ENCODE results near the gene SYTL4. TPM values are rescaled to one million over a fixed set of nuclear protein-coding genes. Genes with fewer than 3 reads are reported as not detected.
"Not testable (repeated sequence)": the region's sequence is repeated elsewhere in the genome, so short reads cannot be mapped to it uniquely, and the experiment has no call there.

SYTL4 gene
- polyA plus RNA-seq, 2 donors, result 6.2 to 6.7 TPM

DNA sequence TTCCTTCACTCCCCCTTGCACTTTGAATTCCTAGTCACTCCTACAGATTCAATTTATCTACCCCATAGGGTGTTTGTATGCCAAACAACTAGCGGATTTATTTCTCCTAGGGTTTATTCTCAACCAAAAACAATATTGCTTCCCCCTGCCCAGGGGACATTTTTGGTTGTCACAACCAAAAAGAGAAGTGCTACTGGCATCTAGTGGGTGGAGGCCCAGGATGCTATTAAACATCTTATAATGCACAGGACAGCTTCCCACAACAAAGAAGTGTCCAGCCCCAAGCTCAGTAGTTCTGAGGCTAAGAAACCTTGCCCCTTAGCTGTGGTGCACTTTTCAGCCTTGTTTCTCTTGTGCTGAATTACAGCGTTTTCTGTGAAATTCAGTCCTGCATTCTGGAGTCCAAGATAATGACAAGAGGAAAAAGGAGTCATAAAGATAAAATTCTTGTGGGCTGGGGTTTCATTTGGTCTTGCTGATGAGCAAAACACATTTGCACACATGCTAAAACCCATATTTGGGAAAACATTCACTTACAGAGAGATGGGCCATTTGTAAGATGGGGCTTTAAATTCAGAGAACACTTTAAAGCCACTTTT is 11.2 kb upstream of the SYTL4 start:
- Histone ChIP-seq H3K4me3 (ENCODE audit: low read depth in 1 of 2, low read length in 2 of 2) (no peak overlapping the region), H3K27me3 (ENCODE audit: control insufficient read depth in 1 of 2, insufficient read depth in 2 of 2, low read length in 2 of 2) (peaks cover 0 to 5% of the 10 kb centered on the region in 2 donors), H3K27ac (ENCODE audit: low read depth in 2 of 2, low read length in 1 of 2) (no peak overlapping the region), H3K9me3 (ENCODE audit: control insufficient read depth in 2 of 2, insufficient read depth in 1 of 2, low read depth in 1 of 2, low read length in 1 of 2) (no peaks in the 10 kb centered on the region), H3K36me3 (ENCODE audit: control insufficient read depth in 2 of 2, insufficient read depth in 2 of 2, low read length in 1 of 2) (no peaks in the 10 kb centered on the region), H3K4me1 (ENCODE audit: control insufficient read depth in 2 of 2, insufficient read depth in 2 of 2, low read length in 1 of 2) (no peaks in the 10 kb centered on the region)
- 64 to 79% methylated on average over 2 of the region's 2 CpGs for WGBS, 2 donors

DNA sequence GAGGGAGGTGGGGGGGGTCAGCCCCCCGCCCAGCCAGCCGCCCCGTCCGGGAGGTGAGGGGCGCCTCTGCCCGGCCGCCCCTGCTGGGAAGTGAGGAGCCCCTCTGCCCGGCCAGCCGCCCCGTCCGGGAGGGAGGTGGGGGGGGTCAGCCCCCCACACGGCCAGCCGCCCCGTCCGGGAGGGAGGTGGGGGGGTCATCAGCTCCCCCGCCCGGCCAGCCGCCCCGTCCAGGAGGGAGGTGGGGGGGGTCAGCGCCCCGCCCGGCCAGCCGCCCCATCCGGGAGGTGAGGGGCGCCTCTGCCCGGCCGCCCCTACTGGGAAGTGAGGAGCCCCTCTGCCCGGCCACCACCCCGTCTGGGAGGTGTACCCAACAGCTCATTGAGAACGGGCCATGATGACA is 7.9 kb downstream of the SYTL4 start:
- not testable (repeated sequence) for H3K27me3 ChIP-seq (ENCODE audit: control insufficient read depth in 1 of 2, insufficient read depth in 2 of 2, low read length in 2 of 2); H3K4me3 ChIP-seq (ENCODE audit: low read depth in 1 of 2, low read length in 2 of 2); H3K9me3 ChIP-seq (ENCODE audit: control insufficient read depth in 2 of 2, insufficient read depth in 1 of 2, low read depth in 1 of 2, low read length in 1 of 2); H3K36me3 ChIP-seq (ENCODE audit: control insufficient read depth in 2 of 2, insufficient read depth in 2 of 2, low read length in 1 of 2); H3K27ac ChIP-seq (ENCODE audit: low read depth in 2 of 2, low read length in 1 of 2); H3K4me1 ChIP-seq (ENCODE audit: control insufficient read depth in 2 of 2, insufficient read depth in 2 of 2, low read length in 1 of 2)
- WGBS, 2 donors, result 90 to 96% methylated on average over 4 to 26 of the region's 30 CpGs

DNA sequence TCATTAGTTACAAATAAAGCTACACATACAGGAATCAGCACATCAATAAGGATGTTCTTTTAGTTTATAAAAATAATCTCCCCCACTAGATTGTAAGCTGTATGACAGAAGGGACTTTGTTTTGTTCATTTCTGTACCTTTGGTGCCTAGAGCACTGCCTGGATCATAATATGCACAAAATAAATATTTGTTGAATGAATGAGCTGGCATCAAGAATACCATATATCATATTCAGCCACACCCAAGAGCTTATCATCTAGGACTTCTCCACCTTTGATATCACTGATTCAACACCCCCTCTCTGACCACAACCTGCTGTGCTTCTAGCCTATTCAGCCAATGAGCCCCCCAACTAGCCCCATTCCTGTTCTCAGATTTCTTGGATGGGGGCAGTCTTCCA is 10.6 kb downstream of the SYTL4 start:
- no peak overlapping the region for H3K4me3 ChIP-seq (ENCODE audit: low read depth in 1 of 2, low read length in 2 of 2)
- H3K27ac ChIP-seq (ENCODE audit: low read depth in 2 of 2, low read length in 1 of 2), result no peak overlapping the region
- H3K36me3 ChIP-seq (ENCODE audit: control insufficient read depth in 2 of 2, insufficient read depth in 2 of 2, low read length in 1 of 2), result no peaks in the 10 kb centered on the region
- no peaks in the 10 kb centered on the region for H3K9me3 ChIP-seq (ENCODE audit: control insufficient read depth in 2 of 2, insufficient read depth in 1 of 2, low read depth in 1 of 2, low read length in 1 of 2)
- no peaks in the 10 kb centered on the region for H3K4me1 ChIP-seq (ENCODE audit: control insufficient read depth in 2 of 2, insufficient read depth in 2 of 2, low read length in 1 of 2)
- no peaks in the 10 kb centered on the region for H3K27me3 ChIP-seq (ENCODE audit: control insufficient read depth in 1 of 2, insufficient read depth in 2 of 2, low read length in 2 of 2)

DNA sequence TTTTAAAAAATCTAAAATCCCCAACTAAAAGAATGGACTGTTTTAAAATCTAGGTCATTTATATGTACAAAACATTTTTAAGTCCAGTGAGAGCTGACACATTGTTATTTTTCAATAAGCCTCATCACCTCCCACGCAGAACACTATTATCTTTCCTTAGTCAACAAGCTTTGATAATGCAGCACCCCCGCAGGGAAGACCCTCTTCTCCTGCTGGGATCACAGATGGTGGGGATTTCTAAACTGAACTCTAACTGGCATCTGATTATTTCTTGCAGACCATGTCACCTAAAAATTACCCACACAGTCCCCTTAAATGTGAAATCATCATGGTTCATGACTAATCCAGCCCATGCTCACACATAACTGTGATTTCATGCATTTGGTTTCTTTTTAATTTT is 11.6 kb downstream of the SYTL4 start:
- 62 to 78% methylated on average over 2 of the region's 2 CpGs for WGBS, 2 donors
- Histone ChIP-seq H3K27me3 (ENCODE audit: control insufficient read depth in 1 of 2, insufficient read depth in 2 of 2, low read length in 2 of 2) (no peaks in the 10 kb centered on the region), H3K27ac (ENCODE audit: low read depth in 2 of 2, low read length in 1 of 2) (no peak overlapping the region), H3K4me3 (ENCODE audit: low read depth in 1 of 2, low read length in 2 of 2) (no peak overlapping the region), H3K4me1 (ENCODE audit: control insufficient read depth in 2 of 2, insufficient read depth in 2 of 2, low read length in 1 of 2) (no peaks in the 10 kb centered on the region), H3K36me3 (ENCODE audit: control insufficient read depth in 2 of 2, insufficient read depth in 2 of 2, low read length in 1 of 2) (no peaks in the 10 kb centered on the region), H3K9me3 (ENCODE audit: control insufficient read depth in 2 of 2, insufficient read depth in 1 of 2, low read depth in 1 of 2, low read length in 1 of 2) (no peaks in the 10 kb centered on the region)

DNA sequence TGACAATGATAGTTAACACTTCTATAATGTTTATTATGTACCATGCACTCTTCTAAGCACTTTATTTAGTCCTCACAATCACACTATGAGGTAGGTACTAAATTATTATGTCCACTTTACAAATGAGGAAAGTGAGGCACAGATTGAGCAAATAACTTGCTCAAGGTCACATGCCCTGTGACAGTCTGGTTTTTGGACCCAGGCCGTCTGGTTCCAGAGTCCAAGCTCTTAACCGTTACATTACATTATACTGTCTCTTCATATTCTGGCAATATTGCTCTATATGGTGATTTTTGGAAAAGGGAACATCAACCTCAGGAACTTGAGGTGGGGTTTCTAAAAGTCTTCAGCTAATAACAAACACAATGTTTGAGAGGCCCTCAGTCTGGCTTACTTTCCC is 12.8 kb downstream of the SYTL4 start:
- H3K27ac ChIP-seq (ENCODE audit: low read depth in 2 of 2, low read length in 1 of 2), result no peak overlapping the region
- H3K9me3 ChIP-seq (ENCODE audit: control insufficient read depth in 2 of 2, insufficient read depth in 1 of 2, low read depth in 1 of 2, low read length in 1 of 2), result no peaks in the 10 kb centered on the region
- 78 to 91% methylated on average over 2 of the region's 2 CpGs for WGBS, 2 donors
- H3K4me3 ChIP-seq (ENCODE audit: low read depth in 1 of 2, low read length in 2 of 2), result no peak overlapping the region
- H3K4me1 ChIP-seq (ENCODE audit: control insufficient read depth in 2 of 2, insufficient read depth in 2 of 2, low read length in 1 of 2), result no peaks in the 10 kb centered on the region
- no peaks in the 10 kb centered on the region for H3K27me3 ChIP-seq (ENCODE audit: control insufficient read depth in 1 of 2, insufficient read depth in 2 of 2, low read length in 2 of 2)
- H3K36me3 ChIP-seq (ENCODE audit: control insufficient read depth in 2 of 2, insufficient read depth in 2 of 2, low read length in 1 of 2), result no peaks in the 10 kb centered on the region

DNA sequence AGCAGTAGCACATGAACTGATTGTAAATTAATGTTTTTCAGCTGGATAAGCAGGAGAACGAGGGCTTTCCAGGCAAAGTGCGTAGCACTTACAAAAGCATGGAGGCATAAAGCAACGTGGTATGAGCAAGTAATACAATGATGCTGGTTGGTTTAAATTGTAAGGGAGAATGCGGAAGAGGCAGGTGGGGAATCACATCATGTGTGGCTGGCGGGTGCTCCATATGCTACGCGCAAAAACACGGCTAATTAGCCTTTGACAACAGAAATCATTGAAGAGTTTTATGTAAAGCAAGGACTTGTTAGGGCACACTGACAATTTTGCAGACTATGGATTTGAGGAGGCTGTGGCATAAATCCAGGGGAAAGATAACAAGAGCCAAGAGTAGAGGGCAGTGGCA is 14.6 kb downstream of the SYTL4 start:
- Histone ChIP-seq H3K9me3 (ENCODE audit: control insufficient read depth in 2 of 2, insufficient read depth in 1 of 2, low read depth in 1 of 2, low read length in 1 of 2) (no peaks in the 10 kb centered on the region), H3K27me3 (ENCODE audit: control insufficient read depth in 1 of 2, insufficient read depth in 2 of 2, low read length in 2 of 2) (no peaks in the 10 kb centered on the region), H3K4me1 (ENCODE audit: control insufficient read depth in 2 of 2, insufficient read depth in 2 of 2, low read length in 1 of 2) (no peaks in the 10 kb centered on the region), H3K27ac (ENCODE audit: low read depth in 2 of 2, low read length in 1 of 2) (no peak overlapping the region), H3K36me3 (ENCODE audit: control insufficient read depth in 2 of 2, insufficient read depth in 2 of 2, low read length in 1 of 2) (no peaks in the 10 kb centered on the region), H3K4me3 (ENCODE audit: low read depth in 1 of 2, low read length in 2 of 2) (no peak overlapping the region)
- WGBS, 2 donors, result 78 to 89% methylated on average over 8 of the region's 8 CpGs

DNA sequence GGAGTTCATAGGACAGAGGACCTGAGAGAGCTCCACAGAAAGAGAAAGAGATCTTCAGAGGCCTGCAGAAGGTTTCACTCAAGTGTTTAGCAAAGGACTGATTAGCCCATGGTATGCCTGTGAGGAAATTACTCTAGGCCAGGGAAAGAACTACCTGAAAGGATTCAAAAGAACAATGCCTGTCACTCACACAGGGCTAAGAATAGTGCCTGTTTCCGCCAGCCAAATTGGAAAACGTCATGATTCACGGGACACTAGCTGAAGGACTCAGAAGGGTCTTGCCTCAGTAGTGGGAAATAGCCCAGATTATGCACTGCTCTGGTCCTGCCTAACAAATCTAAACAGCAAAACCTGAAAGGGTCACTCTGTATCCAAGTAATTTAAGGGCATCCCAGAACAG is 21.1 kb downstream of the SYTL4 start:
- Histone ChIP-seq H3K9me3 (ENCODE audit: control insufficient read depth in 2 of 2, insufficient read depth in 1 of 2, low read depth in 1 of 2, low read length in 1 of 2) (no peaks in the 10 kb centered on the region), H3K27me3 (ENCODE audit: control insufficient read depth in 1 of 2, insufficient read depth in 2 of 2, low read length in 2 of 2) (no peaks in the 10 kb centered on the region), H3K4me1 (ENCODE audit: control insufficient read depth in 2 of 2, insufficient read depth in 2 of 2, low read length in 1 of 2) (no peaks in the 10 kb centered on the region), H3K27ac (ENCODE audit: low read depth in 2 of 2, low read length in 1 of 2) (no peak overlapping the region), H3K4me3 (ENCODE audit: low read depth in 1 of 2, low read length in 2 of 2) (no peak overlapping the region), H3K36me3 (ENCODE audit: control insufficient read depth in 2 of 2, insufficient read depth in 2 of 2, low read length in 1 of 2) (no peaks in the 10 kb centered on the region)
- WGBS, 2 donors, result 41 to 54% methylated on average over 3 of the region's 3 CpGs

DNA sequence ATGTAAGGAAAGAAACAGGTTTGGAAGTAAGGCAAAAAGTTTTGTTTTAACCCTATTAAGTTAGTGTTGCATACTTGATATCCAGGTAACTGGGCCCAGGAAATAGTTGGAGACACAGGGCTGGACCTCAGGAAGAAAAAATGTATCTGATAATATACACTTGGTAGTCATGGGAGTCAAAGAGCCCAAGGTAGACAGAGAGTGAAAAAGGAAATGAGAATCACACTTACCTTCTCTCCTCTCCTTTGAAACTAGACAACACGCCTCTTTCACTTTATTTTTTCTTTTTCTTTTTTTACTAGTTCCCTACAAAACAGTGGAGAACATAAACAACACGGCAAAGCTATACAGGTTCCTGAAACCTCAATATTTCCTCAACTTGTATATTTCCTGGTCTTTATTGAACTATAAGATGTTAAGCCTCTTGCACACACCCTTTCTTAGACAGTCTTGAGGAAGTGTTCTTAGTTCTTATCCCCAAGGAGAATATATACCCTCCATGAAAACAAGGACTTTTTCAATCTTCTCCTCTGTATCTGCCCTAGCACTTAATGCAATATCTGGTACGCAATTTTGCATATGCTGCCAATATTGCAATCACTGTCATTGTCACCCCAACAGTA is 27.2 kb downstream of the SYTL4 start:
- 39 to 43% methylated on average over 3 of the region's 3 CpGs for WGBS, 2 donors
- peaks cover 0 to 5% of the 10 kb centered on the region in 2 donors for H3K27me3 ChIP-seq (ENCODE audit: control insufficient read depth in 1 of 2, insufficient read depth in 2 of 2, low read length in 2 of 2)

DNA sequence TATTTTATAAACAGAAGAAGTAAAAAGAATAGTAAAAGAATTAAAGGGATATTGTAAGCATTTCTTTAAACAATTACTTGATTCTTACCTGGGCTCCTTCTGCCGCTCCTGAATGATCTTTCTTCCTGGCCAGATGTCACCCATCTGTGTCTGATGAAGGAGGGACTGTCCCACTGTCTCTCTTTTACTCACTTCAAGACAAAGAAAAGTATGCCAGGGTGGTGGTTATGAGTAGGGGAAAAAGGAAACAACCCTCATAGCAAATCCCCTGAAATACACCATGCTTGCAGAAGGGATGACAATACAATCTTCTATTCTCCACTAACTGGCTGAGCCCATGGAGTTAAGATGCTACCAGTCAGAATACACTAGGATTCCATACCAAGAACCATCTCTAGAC is 31.1 kb downstream of the SYTL4 start:
- H3K4me1 ChIP-seq (ENCODE audit: control insufficient read depth in 2 of 2, insufficient read depth in 2 of 2, low read length in 1 of 2), result no peaks in the 10 kb centered on the region
- H3K36me3 ChIP-seq (ENCODE audit: control insufficient read depth in 2 of 2, insufficient read depth in 2 of 2, low read length in 1 of 2), result no peaks in the 10 kb centered on the region
- no peak overlapping the region for H3K4me3 ChIP-seq (ENCODE audit: low read depth in 1 of 2, low read length in 2 of 2)
- H3K9me3 ChIP-seq (ENCODE audit: control insufficient read depth in 2 of 2, insufficient read depth in 1 of 2, low read depth in 1 of 2, low read length in 1 of 2), result no peaks in the 10 kb centered on the region
- 83 to 94% methylated on average over 1 of the region's 1 CpG for WGBS, 2 donors
- no peak overlapping the region for H3K27ac ChIP-seq (ENCODE audit: low read depth in 2 of 2, low read length in 1 of 2)
- H3K27me3 ChIP-seq (ENCODE audit: control insufficient read depth in 1 of 2, insufficient read depth in 2 of 2, low read length in 2 of 2), result peaks cover 0 to 5% of the 10 kb centered on the region in 2 donors

More for the DNA sequence above, 27.2 kb downstream of the SYTL4 start:
- Histone ChIP-seq H3K9me3 (ENCODE audit: control insufficient read depth in 2 of 2, insufficient read depth in 1 of 2, low read depth in 1 of 2, low read length in 1 of 2) (no peaks in the 10 kb centered on the region), H3K4me3 (ENCODE audit: low read depth in 1 of 2, low read length in 2 of 2) (peak overlapping the region in 1 of 2 donors; percentile 15), H3K27ac (ENCODE audit: low read depth in 2 of 2, low read length in 1 of 2) (no peak overlapping the region), H3K36me3 (ENCODE audit: control insufficient read depth in 2 of 2, insufficient read depth in 2 of 2, low read length in 1 of 2) (no peaks in the 10 kb centered on the region), H3K4me1 (ENCODE audit: control insufficient read depth in 2 of 2, insufficient read depth in 2 of 2, low read length in 1 of 2) (no peaks in the 10 kb centered on the region)

DNA sequence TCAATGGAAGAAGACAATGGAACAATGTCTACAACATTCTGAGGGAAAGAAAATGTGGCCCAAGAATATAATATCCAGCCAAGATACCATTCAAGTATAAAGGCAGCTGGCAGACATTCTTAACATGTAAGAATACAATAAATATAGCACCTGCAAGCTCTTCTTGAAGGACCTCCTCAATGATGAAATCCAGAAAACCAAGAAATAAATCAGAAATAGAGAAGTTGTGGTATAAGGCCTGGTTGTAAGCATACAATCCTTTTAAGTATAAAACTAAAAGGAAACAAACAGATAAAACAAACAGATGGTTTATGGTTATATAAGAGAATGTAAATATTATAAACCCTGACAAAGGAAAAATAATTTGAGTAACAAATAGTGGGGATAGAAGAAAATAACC is 33.4 kb downstream of the SYTL4 start:
- H3K4me1 ChIP-seq (ENCODE audit: control insufficient read depth in 2 of 2, insufficient read depth in 2 of 2, low read length in 1 of 2), result no peaks in the 10 kb centered on the region
- no peak overlapping the region for H3K4me3 ChIP-seq (ENCODE audit: low read depth in 1 of 2, low read length in 2 of 2)
- H3K27me3 ChIP-seq (ENCODE audit: control insufficient read depth in 1 of 2, insufficient read depth in 2 of 2, low read length in 2 of 2), result peaks cover 0 to 7% of the 10 kb centered on the region in 2 donors
- no peaks in the 10 kb centered on the region for H3K9me3 ChIP-seq (ENCODE audit: control insufficient read depth in 2 of 2, insufficient read depth in 1 of 2, low read depth in 1 of 2, low read length in 1 of 2)
- H3K36me3 ChIP-seq (ENCODE audit: control insufficient read depth in 2 of 2, insufficient read depth in 2 of 2, low read length in 1 of 2), result no peaks in the 10 kb centered on the region
- H3K27ac ChIP-seq (ENCODE audit: low read depth in 2 of 2, low read length in 1 of 2), result no peak overlapping the region
